Lung (tissue), 12 donors: ENCODE results near the gene IRX2. TPM values are rescaled to one million over a fixed set of nuclear protein-coding genes. Genes with fewer than 3 reads are reported as not detected.

Source experiments
- ATAC-seq: fragments of 200-7000 bp; cut with Tn5 transposase; one replicate; pipeline ENCODE4 v1.9.1; 2020; ENCODE audit warnings: moderate number of reproducible peaks; ENCODE audit not compliant: insufficient read depth, low FRiP score
- DNase-seq, 3 donors: peaks; one replicate each; pipeline ENCODE4 v3.0.0-alpha.2; 2013 to 2017
- H3K27ac ChIP-seq, 2 donors: one replicate each; pipeline ENCODE4 v1.5.1; 2013; ENCODE audit warnings: mild to moderate bottlenecking in 2 of 2, moderate library complexity in 2 of 2, control low read depth in 1 of 2, inconsistent platforms in 1 of 2, low read depth in 1 of 2, low read length in 1 of 2
- H3K27me3 ChIP-seq, 3 donors: one replicate each; pipeline ENCODE4 v1.5.1; 2013; ENCODE audit warnings: low read length in 2 of 3; ENCODE audit not compliant: control insufficient read depth in 3 of 3, insufficient read depth in 3 of 3
- H3K36me3 ChIP-seq, 4 donors: one replicate each; pipeline ENCODE4 v1.5.1; 2013; ENCODE audit warnings: low read length in 4 of 4, mild to moderate bottlenecking in 1 of 4, moderate library complexity in 1 of 4; ENCODE audit not compliant: control insufficient read depth in 4 of 4, insufficient read depth in 4 of 4
- H3K4me1 ChIP-seq, 5 donors: one replicate each; pipeline ENCODE4 v1.5.1; 2013; ENCODE audit warnings: low read length in 5 of 5, mild to moderate bottlenecking in 2 of 5, moderate library complexity in 1 of 5; ENCODE audit not compliant: control insufficient read depth in 5 of 5, insufficient read depth in 5 of 5
- H3K4me3 ChIP-seq: one replicate; pipeline ENCODE4 v1.5.1; 2013; ENCODE audit warnings: mild to moderate bottlenecking, control low read depth, moderate library complexity
- H3K9ac ChIP-seq, 2 donors: one replicate each; pipeline ENCODE4 v1.5.1; 2013; ENCODE audit warnings: low read length in 2 of 2, control low read depth in 1 of 2; ENCODE audit not compliant: insufficient read depth in 1 of 2
- H3K9me3 ChIP-seq, 4 donors: one replicate each; pipeline ENCODE4 v1.5.1; 2013; ENCODE audit warnings: low read length in 3 of 4, mild to moderate bottlenecking in 1 of 4, moderate library complexity in 1 of 4; ENCODE audit not compliant: control insufficient read depth in 4 of 4, insufficient read depth in 3 of 4
- WGBS, 2 donors: extraction: QIAGEN DNeasy Blood & Tissue Kit; methylation state at CpG; one replicate each; pipeline ENCODE4 v1.1.7; 2013; 5-methylcytosine and 5-hydroxymethylcytosine counted together
- polyA plus RNA-seq, 2 donors: library from polyadenylated mRNA; stranded (reverse); fragments of 200-250 nt; gene quantifications; one replicate each; pipeline ENCODE4 v1.2.1, GENCODE V29; 2013
- total RNA-seq, 2 donors: library from RNA; depleted of rRNA in 1 of 2; stranded (reverse); fragments of >200 nt in 1 of 2; gene quantifications; one replicate each; pipeline ENCODE4 v1.2.1, GENCODE V29; 2014 to 2021
- TF ChIP-seq, protein P1 (sequence below): IDR thresholded peaks from 2 replicates; pipeline ENCODE4 v1.5.1; 2012; ENCODE audit warnings: mild to moderate bottlenecking; ENCODE audit errors: control extremely low read depth, extremely low read depth
- donor health status: control.
- donor health status: control.
- donor health status: Bipolar disorder and iron deficiency.
- donor health status: healthy.
- donor health status: DM: yes; HTN: yes; CAD: no.

IRX2 gene
- total and polyA plus RNA-seq, 4 donors, result 11.5 to 64.5 (median 45.4) TPM

DNA sequence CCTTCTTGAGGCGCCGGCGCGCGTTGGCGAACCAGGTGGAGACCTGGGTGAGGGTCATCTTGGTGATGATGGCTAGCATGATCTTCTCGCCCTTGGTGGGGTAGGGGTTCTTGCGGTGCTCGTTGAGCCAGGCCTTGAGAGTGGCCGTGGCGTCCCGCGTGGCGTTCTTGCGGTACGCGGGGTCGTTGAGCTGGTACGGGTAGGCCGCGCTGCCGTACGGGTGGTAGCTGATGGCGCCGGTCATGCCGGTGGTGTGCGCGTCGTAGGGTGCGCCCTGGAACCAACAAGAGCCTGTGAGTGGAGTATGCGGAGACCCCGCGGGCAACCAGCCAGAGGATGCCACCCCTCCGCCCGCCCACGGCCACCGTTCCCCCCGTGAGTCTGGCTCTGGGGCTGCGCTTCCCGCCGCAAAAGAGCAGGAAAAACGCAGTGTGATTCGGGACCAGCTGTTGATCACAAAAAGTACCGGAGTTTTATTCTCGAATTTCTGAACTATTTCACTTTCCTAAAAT lies 1.9 kb downstream of the IRX2 start:
- H3K4me3 ChIP-seq, result peak overlapping the region; percentile 45
- H3K9me3 ChIP-seq, result peaks cover 0 to 15% (median 0%) of the 10 kb centered on the region in 4 donors
- no peaks in the 10 kb centered on the region for H3K36me3 ChIP-seq
- peak in 1 of 3 donors; percentile 28 for DNase-seq
- peak overlapping the region in 1 of 2 donors; percentile 25 for H3K9ac ChIP-seq
- TF ChIP-seq, protein P1, sequence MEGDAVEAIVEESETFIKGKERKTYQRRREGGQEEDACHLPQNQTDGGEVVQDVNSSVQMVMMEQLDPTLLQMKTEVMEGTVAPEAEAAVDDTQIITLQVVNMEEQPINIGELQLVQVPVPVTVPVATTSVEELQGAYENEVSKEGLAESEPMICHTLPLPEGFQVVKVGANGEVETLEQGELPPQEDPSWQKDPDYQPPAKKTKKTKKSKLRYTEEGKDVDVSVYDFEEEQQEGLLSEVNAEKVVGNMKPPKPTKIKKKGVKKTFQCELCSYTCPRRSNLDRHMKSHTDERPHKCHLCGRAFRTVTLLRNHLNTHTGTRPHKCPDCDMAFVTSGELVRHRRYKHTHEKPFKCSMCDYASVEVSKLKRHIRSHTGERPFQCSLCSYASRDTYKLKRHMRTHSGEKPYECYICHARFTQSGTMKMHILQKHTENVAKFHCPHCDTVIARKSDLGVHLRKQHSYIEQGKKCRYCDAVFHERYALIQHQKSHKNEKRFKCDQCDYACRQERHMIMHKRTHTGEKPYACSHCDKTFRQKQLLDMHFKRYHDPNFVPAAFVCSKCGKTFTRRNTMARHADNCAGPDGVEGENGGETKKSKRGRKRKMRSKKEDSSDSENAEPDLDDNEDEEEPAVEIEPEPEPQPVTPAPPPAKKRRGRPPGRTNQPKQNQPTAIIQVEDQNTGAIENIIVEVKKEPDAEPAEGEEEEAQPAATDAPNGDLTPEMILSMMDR, result no peak
- ATAC-seq, result no peak
- WGBS, 2 donors, result 8 to 9% methylated on average over 45 of the region's 45 CpGs
- H3K27ac ChIP-seq, result peak overlapping the region in 1 of 2 donors; percentile 72
- peaks cover 0 to 10% (median 0%) of the 10 kb centered on the region in 5 donors for H3K4me1 ChIP-seq
- peaks cover 23 to 66% (median 58%) of the 10 kb centered on the region in 3 donors for H3K27me3 ChIP-seq

DNA sequence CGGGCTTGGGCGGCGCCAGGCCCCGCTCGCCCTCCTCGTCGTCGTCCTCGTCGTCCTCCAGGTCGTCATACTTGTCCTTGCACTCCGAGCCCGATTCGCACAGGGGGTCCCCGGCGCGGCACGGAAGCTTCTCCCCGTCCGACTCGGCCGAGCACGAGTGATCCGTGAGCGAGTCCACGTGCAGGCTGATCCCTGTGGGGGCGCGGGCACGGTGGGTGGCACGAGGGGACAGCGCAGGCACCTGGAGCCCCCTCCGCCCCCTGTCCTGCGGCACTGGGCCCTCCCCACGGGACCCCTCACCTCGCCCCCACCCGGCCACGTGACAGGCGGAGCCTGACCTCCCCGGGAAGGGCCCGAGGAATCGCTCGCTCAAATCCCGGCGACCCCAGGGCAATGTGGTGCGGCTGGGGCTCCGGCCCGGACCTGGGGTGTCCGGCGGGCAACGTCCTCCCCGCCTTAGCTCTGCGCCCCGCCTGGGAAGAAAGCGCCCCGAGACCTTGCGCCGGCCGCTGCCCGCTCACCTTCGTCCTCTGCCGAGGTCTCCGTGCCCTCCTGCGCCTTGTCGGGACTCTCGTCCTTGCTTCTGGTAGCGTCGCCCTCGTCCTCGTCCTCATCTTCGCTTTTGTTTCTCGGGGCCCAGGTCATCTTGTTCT lies 2.5 kb downstream of the IRX2 start:
- H3K27me3 ChIP-seq, result peaks cover 23 to 66% (median 59%) of the 10 kb centered on the region in 3 donors
- ATAC-seq (no peak), DNase-seq (peak in 1 of 3 donors; percentile 19)
- peaks cover 0 to 15% (median 0%) of the 10 kb centered on the region in 4 donors for H3K9me3 ChIP-seq
- H3K4me1 ChIP-seq, result peaks cover 0 to 10% (median 0%) of the 10 kb centered on the region in 5 donors
- no peak overlapping the region for H3K9ac ChIP-seq
- 5 to 12% methylated on average over 65 to 71 of the region's 71 CpGs for WGBS, 2 donors
- TF ChIP-seq, protein P1, result no peak
- no peaks in the 10 kb centered on the region for H3K36me3 ChIP-seq
- peak overlapping the region in 1 of 2 donors; percentile 72 for H3K27ac ChIP-seq
- peak overlapping the region; percentile 45 for H3K4me3 ChIP-seq

DNA sequence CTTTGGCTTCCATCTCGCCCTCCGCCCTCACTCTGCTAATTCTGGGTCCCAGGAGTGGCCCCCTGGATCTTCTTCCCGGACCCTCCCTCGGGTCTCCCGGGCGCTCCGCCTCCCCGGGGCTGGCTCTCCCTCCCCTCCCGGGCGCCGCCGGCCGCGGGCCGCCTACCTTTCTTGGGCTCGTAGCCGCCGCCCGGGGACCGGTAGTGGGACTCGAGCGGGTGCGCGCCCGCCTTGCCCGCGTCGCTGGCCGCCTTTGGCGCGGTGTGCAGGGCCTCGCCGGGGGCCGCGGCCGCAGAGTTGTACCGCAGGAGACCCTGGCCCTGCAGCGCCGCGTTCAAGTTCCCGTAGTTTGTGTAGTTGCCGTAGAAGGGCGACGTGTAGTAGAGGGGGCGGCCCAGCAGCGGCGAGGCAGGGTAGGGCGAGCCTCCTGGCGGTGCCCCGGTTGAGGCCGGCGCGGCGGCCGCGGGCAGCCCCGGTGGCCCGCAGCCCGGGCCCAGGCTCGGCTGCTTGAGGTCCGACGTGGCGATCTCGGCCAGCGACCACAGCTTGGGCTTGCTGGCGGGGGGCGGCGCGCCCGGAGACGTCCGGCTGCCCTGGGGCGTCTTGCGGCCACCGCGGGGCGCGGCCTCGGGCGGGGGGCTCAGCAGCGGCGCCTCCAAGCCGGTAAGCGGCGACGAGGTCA lies 3.2 kb downstream of the IRX2 start:
- peaks cover 0 to 9% (median 0%) of the 10 kb centered on the region in 5 donors for H3K4me1 ChIP-seq
- peaks cover 22 to 66% (median 59%) of the 10 kb centered on the region in 3 donors for H3K27me3 ChIP-seq
- TF ChIP-seq, protein P1, result no peak
- H3K36me3 ChIP-seq, result no peaks in the 10 kb centered on the region
- WGBS, 2 donors, result 5 to 6% methylated on average over 60 to 86 of the region's 86 CpGs
- H3K27ac ChIP-seq, result peak overlapping the region in 1 of 2 donors; percentile 72
- DNase-seq (no peak), ATAC-seq (no peak)
- peak overlapping the region; percentile 45 for H3K4me3 ChIP-seq
- peaks cover 0 to 15% (median 0%) of the 10 kb centered on the region in 4 donors for H3K9me3 ChIP-seq
- no peak overlapping the region for H3K9ac ChIP-seq
